Measurements from ENCODE around the gene HUNK. TPM values are rescaled to one million over a fixed set of nuclear protein-coding genes. Genes with fewer than 3 reads are reported as not detected.
"Not testable (repeated sequence)": the region's sequence is repeated elsewhere in the genome, so short reads cannot be mapped to it uniquely, and the experiment has no call there.

HUNK gene
- total and polyA plus RNA-seq, 12 donors, result 0.13 to 1.4 (median 0.54) TPM

- Histone ChIP-seq H3K36me3 (replicated peaks in 1 of 2) (no peaks in the 10 kb centered on the region), H3K4me3 (no peak overlapping the region), H3K4me1 (replicated peaks in 1 of 2) (no peaks in the 10 kb centered on the region), H3K27ac (no peak overlapping the region), H3K9me3 (replicated peaks in 1 of 3) (no peaks in the 10 kb centered on the region), H3K27me3 (peaks cover 3% of the 10 kb centered on the region)
- 82 to 89% (median 83%) methylated on average over 11 of the region's 11 CpGs for WGBS, 4 donors
- TF ChIP-seq CTCF (IDR thresholded peaks at IDR 0.05), result no peak
- no peak for TF ChIP-seq POLR2A (IDR thresholded peaks at IDR 0.05)
- intact Hi-C loops (cut with DNase I), result loop anchor here (5.0 to 10.0 kb wide), 2 partner anchors 81 to 392 kb away; no protein-coding TSS in a partner anchor
- peak in 1 of 7 donors; percentile 48 for DNase-seq
These were observed 7.3 kb upstream of the HUNK start for GRCh38 chr21:31865429-31865970.

GRCh38 chr21:31866077-31866511, 6.7 kb upstream of the HUNK start:
- H3K36me3 ChIP-seq (replicated peaks in 1 of 2), result no peaks in the 10 kb centered on the region
- WGBS, 4 donors, result 11 to 15% (median 15%) methylated on average over 14 to 15 of the region's 15 CpGs
- H3K27me3 ChIP-seq, result peaks cover 3% of the 10 kb centered on the region
- intact Hi-C loops (cut with DNase I), result loop anchor here (5.0 to 10.0 kb wide), 2 partner anchors 81 to 391 kb away; no protein-coding TSS in a partner anchor
- no peak overlapping the region for H3K27ac ChIP-seq
- H3K4me3 ChIP-seq, result no peak overlapping the region
- peak; percentile 82 to 95 (median 92) for DNase-seq
- TF ChIP-seq POLR2A (IDR thresholded peaks at IDR 0.05) (no peak), CTCF (IDR thresholded peaks at IDR 0.05) (peak; percentile 66 to 87 (median 81))
- no peaks in the 10 kb centered on the region for H3K4me1 ChIP-seq (replicated peaks in 1 of 2)
- no peaks in the 10 kb centered on the region for H3K9me3 ChIP-seq (replicated peaks in 1 of 3)

GRCh38 chr21:31869750-31870149, 3.1 kb upstream of the HUNK start:
- Histone ChIP-seq H3K27ac (no peak overlapping the region), H3K36me3 (replicated peaks in 1 of 2) (no peaks in the 10 kb centered on the region), H3K4me3 (no peak overlapping the region), H3K27me3 (peaks cover 12% of the 10 kb centered on the region), H3K9me3 (replicated peaks in 1 of 3) (no peaks in the 10 kb centered on the region), H3K4me1 (replicated peaks in 1 of 2) (peaks cover 4 to 12% of the 10 kb centered on the region in 2 donors)
- WGBS, 4 donors, result 43 to 58% (median 51%) methylated on average over 6 of the region's 6 CpGs
- TF ChIP-seq CTCF (IDR thresholded peaks at IDR 0.05) (no peak), POLR2A (IDR thresholded peaks at IDR 0.05) (no peak)
- intact Hi-C loops (cut with DNase I), result loop anchor here (5.0 to 10.0 kb wide), 2 partner anchors 85 to 388 kb away; no protein-coding TSS in a partner anchor
- no peak for DNase-seq

GRCh38 chr21:31870472-31871193, 2.2 kb upstream of the HUNK start:
- WGBS, 4 donors, result 68 to 79% (median 78%) methylated on average over 8 of the region's 8 CpGs
- DNase-seq, result no peak
- Histone ChIP-seq H3K4me1 (replicated peaks in 1 of 2) (peaks cover 4 to 12% of the 10 kb centered on the region in 2 donors), H3K4me3 (no peak overlapping the region), H3K27me3 (peaks cover 12% of the 10 kb centered on the region), H3K36me3 (replicated peaks in 1 of 2) (no peaks in the 10 kb centered on the region), H3K9me3 (replicated peaks in 1 of 3) (no peaks in the 10 kb centered on the region), H3K27ac (no peak overlapping the region)
- intact Hi-C loops (cut with DNase I), result no loop called here
- TF ChIP-seq POLR2A (IDR thresholded peaks at IDR 0.05) (no peak), CTCF (IDR thresholded peaks at IDR 0.05) (no peak)

GRCh38 chr21:31871371-31871770, 1.4 kb upstream of the HUNK start:
- H3K4me3 ChIP-seq; intact Hi-C loops (cut with DNase I); H3K36me3 ChIP-seq (replicated peaks in 1 of 2); DNase-seq; H3K27ac ChIP-seq; H3K9me3 ChIP-seq (replicated peaks in 1 of 3): not testable (repeated sequence)
- H3K4me1 ChIP-seq (replicated peaks in 1 of 2), result peaks cover 4 to 12% of the 10 kb centered on the region in 2 donors
- H3K27me3 ChIP-seq, result peaks cover 12% of the 10 kb centered on the region
- WGBS, 4 donors, result 93 to 95% (median 94%) methylated on average over 14 of the region's 14 CpGs

Measured in adrenal gland (tissue), 12 donors.